Neuronal stem cell (in vitro differentiated cells): ENCODE data around the gene PGM1.

ENCODE experiments used
- DNase-seq: peaks from one replicate; pipeline ENCODE4 v3.0.0-alpha.2; 2013; ENCODE audit warnings: low spot score
- H2AFZ ChIP-seq: one replicate; pipeline ENCODE4 v1.6.1; 2013; ENCODE audit warnings: mild to moderate bottlenecking, low read length, inconsistent platforms
- H2AK5ac ChIP-seq: 2 replicates; pipeline ENCODE4 v1.6.1; 2013; ENCODE audit warnings: low read depth, mild to moderate bottlenecking, inconsistent platforms, low read length, moderate library complexity, mixed read lengths
- H2BK120ac ChIP-seq: 2 replicates; pipeline ENCODE4 v1.6.1; 2013; ENCODE audit warnings: low read depth, mild to moderate bottlenecking, inconsistent platforms, low read length, moderate library complexity, mixed read lengths
- H2BK12ac ChIP-seq: one replicate; pipeline ENCODE4 v1.6.1; 2013; ENCODE audit warnings: low read length, inconsistent platforms
- H2BK15ac ChIP-seq: 2 replicates; pipeline ENCODE4 v1.6.1; 2013; ENCODE audit warnings: mild to moderate bottlenecking, low read length, inconsistent platforms, mixed read lengths
- H2BK5ac ChIP-seq: one replicate; pipeline ENCODE4 v1.6.1; 2013; ENCODE audit warnings: inconsistent platforms, mild to moderate bottlenecking, low read length, moderate library complexity
- H3K14ac ChIP-seq: one replicate; pipeline ENCODE4 v1.6.1; 2013; ENCODE audit warnings: low read length, inconsistent platforms
- H3K18ac ChIP-seq: 2 replicates; pipeline ENCODE4 v1.6.1; 2013; ENCODE audit warnings: low read length, inconsistent platforms
- H3K23ac ChIP-seq: 2 replicates; pipeline ENCODE4 v1.6.1; 2013; ENCODE audit warnings: low read depth, mild to moderate bottlenecking, mixed read lengths, low read length, inconsistent platforms; ENCODE audit not compliant: poor library complexity
- H3K27ac ChIP-seq: replicated peaks from 3 replicates; pipeline ENCODE4 v1.5.1; 2013; ENCODE audit warnings: low read length, inconsistent platforms
- H3K27me3 ChIP-seq, 3 experiments: 2 replicates each; pipeline ENCODE4 v1.6.1; 2013; ENCODE audit warnings: low read length in 3 of 3, mild to moderate bottlenecking in 2 of 3, inconsistent platforms in 1 of 3, low read depth in 1 of 3, mixed read lengths in 1 of 3, moderate library complexity in 1 of 3; ENCODE audit not compliant: control insufficient read depth in 3 of 3, insufficient read depth in 3 of 3
- H3K36me3 ChIP-seq, 2 donors: replicated peaks in 1 of 2; 2 replicates each; pipeline ENCODE4 v1.6.1; 2013; ENCODE audit warnings: low read length in 2 of 2; ENCODE audit not compliant: control insufficient read depth in 2 of 2, insufficient read depth in 2 of 2
- H3K4ac ChIP-seq: 2 replicates; pipeline ENCODE4 v1.6.1; 2013; ENCODE audit warnings: inconsistent platforms, mild to moderate bottlenecking, low read length, moderate library complexity
- H3K4me1 ChIP-seq, 2 donors: 1 replicate in 1 of 2; 2 replicates in 1 of 2; pipeline ENCODE4 v1.6.1; 2013; ENCODE audit warnings: low read length in 2 of 2, low read depth in 1 of 2; ENCODE audit not compliant: control insufficient read depth in 2 of 2, insufficient read depth in 1 of 2
- H3K4me2 ChIP-seq: one replicate; pipeline ENCODE4 v1.6.1; 2013; ENCODE audit warnings: mild to moderate bottlenecking, low read length, inconsistent platforms; ENCODE audit not compliant: insufficient read depth, poor library complexity, severe bottlenecking
- H3K4me3 ChIP-seq, 2 donors: 2 replicates each; pipeline ENCODE4 v1.5.1; 2013; ENCODE audit warnings: low read length in 2 of 2, mild to moderate bottlenecking in 2 of 2, inconsistent platforms in 1 of 2, moderate library complexity in 1 of 2
- H3K79me1 ChIP-seq: one replicate; pipeline ENCODE4 v1.6.1; 2013; ENCODE audit warnings: low read depth, mild to moderate bottlenecking, inconsistent platforms, low read length, moderate library complexity
- H3K9ac ChIP-seq: one replicate; pipeline ENCODE4 v1.6.1; 2013; ENCODE audit warnings: mild to moderate bottlenecking, low read depth, low read length, inconsistent platforms; ENCODE audit not compliant: poor library complexity
- H3K9me3 ChIP-seq, 2 donors: replicated peaks in 1 of 2; 2 replicates each; pipeline versions ENCODE3 to v1.6.1; 2013; ENCODE audit warnings: low read length in 2 of 2, mild to moderate bottlenecking in 2 of 2, inconsistent platforms in 1 of 2, low read depth in 1 of 2, mixed read lengths in 1 of 2, moderate library complexity in 1 of 2; ENCODE audit not compliant: control insufficient read depth in 2 of 2, insufficient read depth in 1 of 2
- H4K8ac ChIP-seq: one replicate; pipeline ENCODE4 v1.6.1; 2013; ENCODE audit warnings: low read depth, mild to moderate bottlenecking, inconsistent platforms, low read length, moderate library complexity
- H4K91ac ChIP-seq: one replicate; pipeline ENCODE4 v1.6.1; 2013; ENCODE audit warnings: low read length, low read depth, mild to moderate bottlenecking, inconsistent platforms; ENCODE audit not compliant: poor library complexity
- WGBS, 2 donors: extraction: QIAGEN DNeasy Blood & Tissue Kit; methylation state at CpG; one replicate each; pipeline ENCODE4 v1.1.7; 2013; ENCODE audit warnings: missing lambda C conversion rate in 2 of 2, mixed read lengths in 1 of 2; ENCODE audit not compliant: insufficient read length in 2 of 2, insufficient replicate concordance in 1 of 2; ENCODE audit errors: extremely low coverage in 2 of 2; 5-methylcytosine and 5-hydroxymethylcytosine counted together

The PGM1 gene

DNA sequence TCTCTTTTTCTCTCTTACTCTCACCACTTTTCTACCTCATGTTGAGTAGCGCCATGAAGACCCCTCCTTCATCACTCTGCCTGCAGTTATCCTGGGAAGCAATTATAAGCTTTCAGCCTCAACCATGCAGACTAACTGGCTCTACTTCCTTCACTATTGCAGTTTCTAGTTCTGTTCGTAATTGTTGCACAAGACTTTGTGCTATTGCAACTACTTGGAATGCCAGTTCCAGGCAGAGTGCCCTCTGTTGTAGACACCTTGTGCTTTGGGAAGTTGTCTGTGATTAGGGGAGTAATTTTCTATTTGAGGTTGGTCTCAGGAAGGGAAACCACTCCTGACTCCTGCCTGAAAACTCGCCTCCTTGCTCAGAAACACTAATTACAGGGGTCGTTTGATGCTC, 19.4 kb downstream of the PGM1 start:
- Histone ChIP-seq H3K14ac (no peak overlapping the region), H2BK5ac (no peak overlapping the region), H2AK5ac (no peak overlapping the region), H2AFZ (no peak overlapping the region), H4K8ac (no peak overlapping the region), H3K36me3 (no peaks in the 10 kb centered on the region), H3K4me1 (peaks cover 3 to 13% of the 10 kb centered on the region in 2 donors), H3K79me1 (no peaks in the 10 kb centered on the region), H3K9me3 (no peaks in the 10 kb centered on the region), H3K18ac (no peak overlapping the region), H3K4me3 (no peak overlapping the region), H3K27ac (no peak overlapping the region), H2BK15ac (no peak overlapping the region), H3K23ac (no peak overlapping the region), H4K91ac (no peak overlapping the region), H3K4me2 (no peak overlapping the region), H3K4ac (no peak overlapping the region), H2BK120ac (no peak overlapping the region), H2BK12ac (no peak overlapping the region), H3K27me3 (no peaks in the 10 kb centered on the region), H3K9ac (no peak overlapping the region)
- DNase-seq = no peak
- WGBS, 2 donors = no CpG with 5 or more reads among the region's 4 CpGs

DNA sequence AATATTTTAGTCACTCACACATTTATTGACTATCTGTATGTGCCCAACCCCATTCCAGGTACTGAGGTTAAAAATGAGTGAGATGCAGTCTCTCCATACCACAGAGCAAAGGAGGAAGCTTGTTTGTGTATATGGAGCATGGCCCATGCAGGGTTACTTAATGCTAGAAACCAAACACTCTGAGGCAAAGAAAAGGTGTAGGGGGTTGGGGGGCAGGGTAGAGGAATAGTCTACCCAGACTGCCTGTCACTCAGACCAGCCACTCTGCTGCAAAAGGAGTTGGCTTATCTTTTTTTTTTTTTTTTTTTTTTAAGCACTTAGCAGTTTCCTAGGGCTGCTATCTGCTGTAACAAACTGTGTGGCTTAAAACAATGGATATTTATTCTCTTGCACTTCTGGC, 19.8 kb downstream of the PGM1 start:
- Histone ChIP-seq H2AK5ac (no peak overlapping the region), H3K14ac (no peak overlapping the region), H2BK5ac (no peak overlapping the region), H3K27me3 (no peaks in the 10 kb centered on the region), H3K27ac (no peak overlapping the region), H3K36me3 (no peaks in the 10 kb centered on the region), H2BK120ac (no peak overlapping the region), H3K79me1 (no peaks in the 10 kb centered on the region), H3K9ac (no peak overlapping the region), H3K23ac (no peak overlapping the region), H3K9me3 (no peaks in the 10 kb centered on the region), H2BK15ac (no peak overlapping the region), H3K4me2 (no peak overlapping the region), H2BK12ac (no peak overlapping the region), H3K4ac (no peak overlapping the region), H3K4me1 (peaks cover 3 to 13% of the 10 kb centered on the region in 2 donors), H3K4me3 (no peak overlapping the region), H3K18ac (no peak overlapping the region), H4K8ac (no peak overlapping the region), H4K91ac (no peak overlapping the region), H2AFZ (no peak overlapping the region)
- DNase-seq = no peak

DNA sequence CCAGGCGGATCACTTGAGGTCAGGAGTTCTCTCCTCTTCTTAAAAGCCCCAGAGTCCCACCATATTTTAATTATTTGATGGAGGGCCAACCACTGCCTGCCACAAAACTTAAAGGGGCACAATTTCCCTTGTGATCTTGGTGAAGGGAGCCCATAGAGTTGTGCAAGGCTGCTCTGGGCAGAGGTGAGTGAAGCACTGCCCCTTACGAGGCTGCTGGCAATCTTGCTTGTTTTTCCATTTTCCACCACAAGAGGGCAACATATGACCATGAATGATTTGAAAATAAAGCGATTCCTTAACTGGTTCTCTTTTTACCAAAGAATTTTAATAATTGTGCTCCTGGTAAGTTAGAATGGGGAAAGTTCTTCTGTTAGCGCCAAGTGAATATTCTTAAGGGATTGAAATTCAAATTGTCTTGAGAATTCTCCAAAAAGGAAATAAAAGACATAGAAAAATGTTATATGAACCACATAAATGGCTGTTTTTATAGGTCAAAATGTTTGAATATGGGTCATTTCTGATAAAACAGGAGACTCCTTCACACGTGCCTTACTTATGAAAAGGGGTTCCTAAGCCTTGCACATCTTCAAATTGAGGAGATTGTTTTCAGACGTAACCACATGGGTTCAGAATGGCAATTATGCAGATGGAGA, 22.7 kb downstream of the PGM1 start:
- peak; percentile 80 for DNase-seq
- no peaks in the 10 kb centered on the region for H3K79me1 ChIP-seq
- no peak overlapping the region for H2AFZ ChIP-seq
- H2BK15ac ChIP-seq = no peak overlapping the region
- H3K18ac ChIP-seq = no peak overlapping the region
- no peaks in the 10 kb centered on the region for H3K9me3 ChIP-seq
- H2AK5ac ChIP-seq = no peak overlapping the region
- peaks cover 3 to 12% of the 10 kb centered on the region in 2 donors for H3K4me1 ChIP-seq
- H2BK120ac ChIP-seq = no peak overlapping the region
- no peak overlapping the region for H2BK12ac ChIP-seq
- H3K27ac ChIP-seq = no peak overlapping the region
- no peaks in the 10 kb centered on the region for H3K36me3 ChIP-seq
- H4K91ac ChIP-seq = no peak overlapping the region
- no CpG with 5 or more reads among the region's 6 CpGs for WGBS, 2 donors
- H3K4me2 ChIP-seq = no peak overlapping the region
- no peak overlapping the region for H3K9ac ChIP-seq
- H4K8ac ChIP-seq = no peak overlapping the region
- no peaks in the 10 kb centered on the region for H3K27me3 ChIP-seq
- no peak overlapping the region for H3K4ac ChIP-seq
- H3K23ac ChIP-seq = no peak overlapping the region
- H3K14ac ChIP-seq = no peak overlapping the region
- H2BK5ac ChIP-seq = no peak overlapping the region
- H3K4me3 ChIP-seq = no peak overlapping the region

GRCh38 chr1:63617450-63617849, 24.2 kb downstream of the PGM1 start:
- Histone ChIP-seq H2AK5ac (no peak overlapping the region), H3K4me3 (no peak overlapping the region), H3K27me3 (no peaks in the 10 kb centered on the region), H3K14ac (no peak overlapping the region), H3K4me2 (no peak overlapping the region), H2BK5ac (no peak overlapping the region), H3K23ac (no peak overlapping the region), H3K36me3 (no peaks in the 10 kb centered on the region), H3K4ac (no peak overlapping the region), H3K79me1 (no peaks in the 10 kb centered on the region), H2BK15ac (no peak overlapping the region), H2AFZ (no peak overlapping the region), H3K18ac (no peak overlapping the region), H3K27ac (no peak overlapping the region), H2BK12ac (no peak overlapping the region), H2BK120ac (no peak overlapping the region), H3K9me3 (no peaks in the 10 kb centered on the region), H3K9ac (no peak overlapping the region), H4K8ac (no peak overlapping the region), H3K4me1 (peaks cover 0 to 7% of the 10 kb centered on the region in 2 donors), H4K91ac (no peak overlapping the region)
- no peak for DNase-seq
- no CpG with 5 or more reads among the region's 6 CpGs for WGBS, 2 donors
